ENCODE measurements around the gene AMFR. TPM values are rescaled to one million over a fixed set of nuclear protein-coding genes. Genes with fewer than 3 reads are reported as not detected.
"Not testable (repeated sequence)": the region's sequence is repeated elsewhere in the genome, so short reads cannot be mapped to it uniquely, and the experiment has no call there.

AMFR gene
- total and polyA plus RNA-seq, 2 donors: 34.6 to 52.4 TPM

DNA sequence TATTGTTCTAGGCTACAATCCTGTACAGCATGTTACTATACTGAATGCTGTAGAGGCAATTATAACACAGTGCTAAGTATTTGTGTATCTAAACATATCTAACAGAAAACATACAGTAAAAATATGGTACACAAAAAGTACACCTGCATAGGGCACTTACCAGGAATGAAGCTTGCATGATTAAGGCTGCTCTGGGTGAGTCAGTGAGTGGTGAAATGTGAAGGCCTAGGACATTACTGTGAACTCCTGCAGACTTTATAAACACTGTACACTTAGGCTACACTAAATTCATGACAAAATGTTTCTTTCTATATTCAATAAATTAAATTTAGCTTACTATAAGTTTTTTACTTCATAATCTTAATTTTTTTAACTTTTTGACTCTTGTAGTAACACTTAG, 37.1 kb downstream of the AMFR start:
- no peak for DNase-seq (ENCODE audit: low read depth in 6 of 9, low spot score in 9 of 9)
- H3K27ac ChIP-seq (ENCODE audit: low read depth in 1 of 2, low read length in 1 of 2): no peak overlapping the region
- H3K27me3 ChIP-seq (ENCODE audit: control insufficient read depth in 2 of 2, insufficient read depth in 1 of 2, low read length in 1 of 2): no peaks in the 10 kb centered on the region
- H3K36me3 ChIP-seq (ENCODE audit: control insufficient read depth in 2 of 2, insufficient read depth in 2 of 2, low read length in 1 of 2): peaks cover 15 to 44% of the 10 kb centered on the region in 2 donors
- H3K4me3 ChIP-seq (ENCODE audit: low read length in 2 of 2): no peak overlapping the region
- H3K9me3 ChIP-seq (ENCODE audit: control insufficient read depth in 2 of 2, insufficient read depth in 1 of 2, low read length in 1 of 2): no peaks in the 10 kb centered on the region
- no peaks in the 10 kb centered on the region for H3K4me1 ChIP-seq (ENCODE audit: control insufficient read depth in 2 of 2, insufficient read depth in 2 of 2, low read length in 2 of 2)

DNA sequence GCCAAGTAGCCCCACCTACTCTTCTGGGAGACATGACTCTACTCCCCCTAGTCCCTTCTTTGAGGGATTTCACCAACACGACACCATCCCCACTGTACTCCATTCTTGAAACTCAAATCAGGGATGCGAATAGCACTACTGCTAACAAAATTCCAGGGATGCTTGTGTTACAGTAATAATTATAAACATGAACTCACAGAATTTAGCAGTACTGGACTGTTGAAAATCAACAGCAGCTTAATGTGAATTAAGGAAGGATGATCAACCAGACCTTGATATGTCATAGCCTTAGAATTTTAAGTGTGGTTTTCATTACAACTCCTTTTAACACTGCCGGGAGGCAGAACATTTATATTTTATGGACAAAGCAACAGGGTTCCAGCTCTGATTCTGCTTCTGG, 37.9 kb downstream of the AMFR start:
- Histone ChIP-seq H3K36me3 (ENCODE audit: control insufficient read depth in 2 of 2, insufficient read depth in 2 of 2, low read length in 1 of 2) (peaks cover 15 to 48% of the 10 kb centered on the region in 2 donors), H3K27ac (ENCODE audit: low read depth in 1 of 2, low read length in 1 of 2) (no peak overlapping the region), H3K9me3 (ENCODE audit: control insufficient read depth in 2 of 2, insufficient read depth in 1 of 2, low read length in 1 of 2) (no peaks in the 10 kb centered on the region), H3K4me1 (ENCODE audit: control insufficient read depth in 2 of 2, insufficient read depth in 2 of 2, low read length in 2 of 2) (no peaks in the 10 kb centered on the region), H3K27me3 (ENCODE audit: control insufficient read depth in 2 of 2, insufficient read depth in 1 of 2, low read length in 1 of 2) (no peaks in the 10 kb centered on the region), H3K4me3 (ENCODE audit: low read length in 2 of 2) (no peak overlapping the region)
- DNase-seq (ENCODE audit: low read depth in 6 of 9, low spot score in 9 of 9): no peak
- 100% methylated on average over 3 of the region's 3 CpGs for WGBS

DNA sequence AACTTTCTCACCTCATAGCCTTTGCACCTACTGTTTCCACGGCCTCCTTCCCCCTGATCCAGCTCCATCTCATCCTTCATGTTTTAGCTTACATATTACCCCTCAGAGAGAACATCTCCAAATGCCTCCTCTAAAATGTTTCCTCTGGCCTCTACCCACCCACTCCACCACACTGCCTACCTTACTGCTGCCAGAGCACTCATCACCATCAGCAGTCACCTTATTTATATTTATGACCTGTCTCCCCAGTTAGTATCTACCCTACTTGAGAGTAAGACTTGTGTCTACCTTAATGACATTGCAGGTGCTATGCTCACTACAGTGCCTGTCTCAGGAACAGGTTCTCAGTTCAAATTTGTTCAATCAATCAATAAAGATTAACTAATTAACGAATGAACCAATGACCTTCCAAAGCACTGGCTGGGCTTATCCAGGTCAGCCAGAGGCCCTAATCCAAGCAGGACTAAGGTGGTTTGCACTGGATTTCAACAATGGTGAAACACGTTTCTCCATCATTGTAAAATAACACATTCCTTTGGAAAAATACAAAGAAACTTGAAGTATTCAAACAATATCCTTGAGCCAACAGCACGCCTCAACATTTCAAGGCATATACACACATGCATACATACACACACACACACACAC, 41.1 kb downstream of the AMFR start:
- no peaks in the 10 kb centered on the region for H3K4me1 ChIP-seq (ENCODE audit: control insufficient read depth in 2 of 2, insufficient read depth in 2 of 2, low read length in 2 of 2)
- no peak overlapping the region for H3K27ac ChIP-seq (ENCODE audit: low read depth in 1 of 2, low read length in 1 of 2)
- 97% methylated on average over 4 of the region's 4 CpGs for WGBS
- no peaks in the 10 kb centered on the region for H3K27me3 ChIP-seq (ENCODE audit: control insufficient read depth in 2 of 2, insufficient read depth in 1 of 2, low read length in 1 of 2)
- H3K36me3 ChIP-seq (ENCODE audit: control insufficient read depth in 2 of 2, insufficient read depth in 2 of 2, low read length in 1 of 2): peaks cover 14 to 53% of the 10 kb centered on the region in 2 donors
- no peak overlapping the region for H3K4me3 ChIP-seq (ENCODE audit: low read length in 2 of 2)
- peaks cover 4% of the 10 kb centered on the region in 2 donors for H3K9me3 ChIP-seq (ENCODE audit: control insufficient read depth in 2 of 2, insufficient read depth in 1 of 2, low read length in 1 of 2)
- no peak for DNase-seq (ENCODE audit: low read depth in 6 of 9, low spot score in 9 of 9)

DNA sequence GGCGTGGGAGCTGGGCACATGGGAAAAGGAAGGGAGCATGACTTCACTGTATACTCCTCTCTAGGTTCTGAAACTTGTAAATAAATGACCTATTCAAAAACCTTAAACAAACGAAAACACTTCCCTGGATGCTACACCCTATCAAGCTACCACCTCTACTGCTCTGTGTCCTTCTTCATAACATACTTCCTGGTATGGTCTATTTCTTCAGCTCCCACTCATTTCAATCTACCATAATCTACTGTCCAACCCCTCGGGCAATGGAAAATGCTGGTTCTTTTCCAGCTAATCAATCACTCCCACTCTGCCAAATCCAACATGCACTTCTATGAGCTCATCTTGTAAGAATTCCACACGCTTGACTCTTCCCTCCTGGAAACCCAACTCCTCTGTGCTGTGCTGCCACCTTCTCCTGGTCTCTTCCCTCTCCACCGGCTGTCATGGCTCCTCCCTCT, 42.4 kb downstream of the AMFR start:
- H3K36me3 ChIP-seq (ENCODE audit: control insufficient read depth in 2 of 2, insufficient read depth in 2 of 2, low read length in 1 of 2): peaks cover 14 to 47% of the 10 kb centered on the region in 2 donors
- 95% methylated on average over 5 of the region's 5 CpGs for whole genome bisulfite sequencing
- no peak overlapping the region for H3K4me3 ChIP-seq (ENCODE audit: low read length in 2 of 2)
- no peaks in the 10 kb centered on the region for H3K27me3 ChIP-seq (ENCODE audit: control insufficient read depth in 2 of 2, insufficient read depth in 1 of 2, low read length in 1 of 2)
- H3K27ac ChIP-seq (ENCODE audit: low read depth in 1 of 2, low read length in 1 of 2): peak overlapping the region in 1 of 2 donors; percentile 31
- peaks cover 4% of the 10 kb centered on the region in 2 donors for H3K9me3 ChIP-seq (ENCODE audit: control insufficient read depth in 2 of 2, insufficient read depth in 1 of 2, low read length in 1 of 2)
- H3K4me1 ChIP-seq (ENCODE audit: control insufficient read depth in 2 of 2, insufficient read depth in 2 of 2, low read length in 2 of 2): no peaks in the 10 kb centered on the region
- DNase-seq (ENCODE audit: low read depth in 6 of 9, low spot score in 9 of 9): no peak

DNA sequence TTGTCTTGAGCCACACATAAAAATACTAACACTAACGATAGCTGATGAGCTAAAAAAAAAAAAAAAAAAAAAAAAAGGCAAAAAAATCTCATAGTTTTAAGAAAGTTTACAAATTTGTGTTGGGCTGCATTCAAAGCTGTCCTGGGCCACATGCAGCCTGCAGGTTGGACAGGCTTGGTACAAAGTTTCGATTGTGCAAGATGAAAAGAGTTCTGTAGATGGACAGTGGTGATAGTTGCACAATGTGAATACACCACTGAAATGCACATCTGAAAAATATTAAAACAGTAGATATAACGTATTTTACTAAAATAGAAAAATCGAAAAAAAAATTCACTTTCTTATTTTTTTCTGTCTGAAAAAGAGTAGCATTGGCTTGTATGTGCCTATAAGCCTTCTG, 42.9 kb downstream of the AMFR start:
- Histone ChIP-seq H3K36me3 (ENCODE audit: control insufficient read depth in 2 of 2, insufficient read depth in 2 of 2, low read length in 1 of 2) (peaks cover 9 to 47% of the 10 kb centered on the region in 2 donors), H3K4me1 (ENCODE audit: control insufficient read depth in 2 of 2, insufficient read depth in 2 of 2, low read length in 2 of 2) (no peaks in the 10 kb centered on the region), H3K27me3 (ENCODE audit: control insufficient read depth in 2 of 2, insufficient read depth in 1 of 2, low read length in 1 of 2) (no peaks in the 10 kb centered on the region), H3K9me3 (ENCODE audit: control insufficient read depth in 2 of 2, insufficient read depth in 1 of 2, low read length in 1 of 2) (peaks cover 4% of the 10 kb centered on the region in 2 donors), H3K27ac (ENCODE audit: low read depth in 1 of 2, low read length in 1 of 2) (no peak overlapping the region), H3K4me3 (ENCODE audit: low read length in 2 of 2) (no peak overlapping the region)
- no peak for DNase-seq (ENCODE audit: low read depth in 6 of 9, low spot score in 9 of 9)
- 98% methylated on average over 4 of the region's 4 CpGs for WGBS

DNA sequence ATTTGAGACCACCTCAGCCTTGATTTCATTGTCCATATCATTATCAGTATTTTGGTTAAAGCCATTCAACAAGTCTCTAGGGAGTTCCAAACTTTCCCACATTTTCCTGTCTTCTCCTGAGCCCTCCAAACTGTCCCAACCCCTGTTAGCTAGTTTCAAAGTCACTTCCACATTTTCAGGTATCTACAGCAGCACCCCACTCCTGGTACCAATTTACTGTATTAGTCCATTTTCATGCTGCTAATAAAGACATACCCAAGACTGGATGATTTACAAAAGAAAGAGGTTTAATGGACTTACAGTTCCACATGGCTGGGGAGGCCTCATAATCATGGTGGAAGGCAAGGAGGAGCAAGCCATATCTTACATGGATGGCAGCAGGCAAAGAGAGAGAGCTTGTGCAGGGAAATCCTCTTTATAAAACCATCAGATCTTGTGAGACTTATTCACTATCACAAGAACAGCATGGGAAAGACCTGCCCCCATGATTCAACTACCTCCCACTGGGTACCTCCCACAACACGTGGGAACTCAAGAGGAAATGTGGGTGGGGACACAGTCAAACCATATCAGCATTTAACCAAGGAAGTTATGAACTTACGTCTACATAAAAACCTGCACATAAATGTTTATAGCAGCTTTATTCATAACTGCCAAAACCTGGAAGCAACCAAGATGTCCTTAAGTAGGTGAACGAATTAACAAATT, 44.4 kb downstream of the AMFR start:
- H3K36me3 ChIP-seq (ENCODE audit: control insufficient read depth in 2 of 2, insufficient read depth in 2 of 2, low read length in 1 of 2): peaks cover 7 to 47% of the 10 kb centered on the region in 2 donors
- not testable (repeated sequence) for DNase-seq (ENCODE audit: low read depth in 6 of 9, low spot score in 9 of 9); H3K27me3 ChIP-seq (ENCODE audit: control insufficient read depth in 2 of 2, insufficient read depth in 1 of 2, low read length in 1 of 2); H3K27ac ChIP-seq (ENCODE audit: low read depth in 1 of 2, low read length in 1 of 2); H3K9me3 ChIP-seq (ENCODE audit: control insufficient read depth in 2 of 2, insufficient read depth in 1 of 2, low read length in 1 of 2); H3K4me3 ChIP-seq (ENCODE audit: low read length in 2 of 2); H3K4me1 ChIP-seq (ENCODE audit: control insufficient read depth in 2 of 2, insufficient read depth in 2 of 2, low read length in 2 of 2)
- 97% methylated on average over 3 of the region's 3 CpGs for WGBS

DNA sequence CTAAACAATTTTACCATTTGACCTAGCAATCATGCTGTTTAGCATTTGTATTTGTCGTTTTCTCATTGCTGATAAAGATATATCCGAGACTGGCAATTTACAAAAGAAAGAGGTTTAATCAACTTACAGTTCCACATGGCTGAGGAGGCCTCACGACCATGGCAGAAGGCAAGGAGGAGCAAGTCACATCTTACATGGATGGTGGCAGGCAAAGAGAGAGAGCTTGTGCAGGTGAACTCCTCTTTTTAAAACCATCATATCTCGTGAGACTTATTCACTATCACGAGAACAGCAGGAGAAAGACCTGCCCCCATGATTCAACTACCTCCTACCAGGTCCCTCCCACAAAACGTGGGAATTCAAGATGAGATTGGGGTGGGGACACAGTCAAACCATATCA, 46.3 kb downstream of the AMFR start:
- DNase-seq (ENCODE audit: low read depth in 6 of 9, low spot score in 9 of 9); H3K4me1 ChIP-seq (ENCODE audit: control insufficient read depth in 2 of 2, insufficient read depth in 2 of 2, low read length in 2 of 2); H3K9me3 ChIP-seq (ENCODE audit: control insufficient read depth in 2 of 2, insufficient read depth in 1 of 2, low read length in 1 of 2); H3K27ac ChIP-seq (ENCODE audit: low read depth in 1 of 2, low read length in 1 of 2); H3K27me3 ChIP-seq (ENCODE audit: control insufficient read depth in 2 of 2, insufficient read depth in 1 of 2, low read length in 1 of 2); H3K4me3 ChIP-seq (ENCODE audit: low read length in 2 of 2): not testable (repeated sequence)
- H3K36me3 ChIP-seq (ENCODE audit: control insufficient read depth in 2 of 2, insufficient read depth in 2 of 2, low read length in 1 of 2): peaks cover 7 to 33% of the 10 kb centered on the region in 2 donors
- WGBS: 98% methylated on average over 6 of the region's 6 CpGs

DNA sequence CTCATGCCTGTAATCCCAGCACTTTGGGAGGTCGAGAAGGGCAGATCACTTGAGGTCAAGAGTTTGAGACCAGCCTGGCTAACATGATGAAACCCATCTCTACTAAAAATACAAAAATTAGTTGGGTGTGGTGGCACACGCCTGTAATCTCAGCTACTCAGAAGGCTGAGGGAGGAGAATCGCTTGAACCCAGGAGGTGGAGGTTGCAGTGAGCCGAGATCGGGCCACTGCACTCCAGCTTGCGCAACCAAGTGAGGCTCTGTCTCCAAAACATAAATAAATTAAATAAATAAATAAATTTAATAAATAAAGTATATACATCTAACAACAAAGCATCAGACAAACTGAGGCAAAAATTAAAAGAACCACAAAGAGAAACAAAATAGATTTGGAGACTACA, 49.6 kb downstream of the AMFR start:
- H3K9me3 ChIP-seq (ENCODE audit: control insufficient read depth in 2 of 2, insufficient read depth in 1 of 2, low read length in 1 of 2): not testable (repeated sequence)
- peaks cover 0 to 11% of the 10 kb centered on the region in 2 donors for H3K36me3 ChIP-seq (ENCODE audit: control insufficient read depth in 2 of 2, insufficient read depth in 2 of 2, low read length in 1 of 2)

DNA sequence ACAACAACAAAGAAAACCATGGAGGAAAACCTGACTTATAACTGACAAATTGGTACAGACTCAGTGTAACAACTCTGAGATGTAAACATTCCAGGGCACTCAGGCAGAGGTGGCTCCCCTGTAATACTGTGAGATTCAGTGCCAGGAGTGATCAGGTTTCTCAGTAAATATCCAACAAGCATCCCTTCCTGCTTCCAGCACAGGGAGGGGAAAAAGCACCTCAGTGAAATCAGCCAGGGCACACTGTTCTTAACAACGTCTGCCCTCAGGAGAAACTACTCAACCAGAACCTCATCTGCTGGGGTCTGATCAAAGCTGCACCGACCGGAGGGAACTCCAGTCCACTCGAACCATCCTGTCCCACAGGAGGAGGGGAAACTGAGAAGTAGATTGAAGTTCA, 52.3 kb downstream of the AMFR start:
- Histone ChIP-seq H3K27ac (ENCODE audit: low read depth in 1 of 2, low read length in 1 of 2) (no peak overlapping the region), H3K4me1 (ENCODE audit: control insufficient read depth in 2 of 2, insufficient read depth in 2 of 2, low read length in 2 of 2) (peaks cover 0 to 4% of the 10 kb centered on the region in 2 donors), H3K4me3 (ENCODE audit: low read length in 2 of 2) (no peak overlapping the region), H3K27me3 (ENCODE audit: control insufficient read depth in 2 of 2, insufficient read depth in 1 of 2, low read length in 1 of 2) (no peaks in the 10 kb centered on the region), H3K36me3 (ENCODE audit: control insufficient read depth in 2 of 2, insufficient read depth in 2 of 2, low read length in 1 of 2) (peaks cover 5 to 7% of the 10 kb centered on the region in 2 donors), H3K9me3 (ENCODE audit: control insufficient read depth in 2 of 2, insufficient read depth in 1 of 2, low read length in 1 of 2) (no peaks in the 10 kb centered on the region)
- DNase-seq (ENCODE audit: low read depth in 6 of 9, low spot score in 9 of 9): no peak
- 96% methylated on average over 4 of the region's 4 CpGs for WGBS

More for the DNA sequence above, 49.6 kb downstream of the AMFR start:
- not testable (repeated sequence) for H3K4me1 ChIP-seq (ENCODE audit: control insufficient read depth in 2 of 2, insufficient read depth in 2 of 2, low read length in 2 of 2); DNase-seq (ENCODE audit: low read depth in 6 of 9, low spot score in 9 of 9); H3K27me3 ChIP-seq (ENCODE audit: control insufficient read depth in 2 of 2, insufficient read depth in 1 of 2, low read length in 1 of 2); H3K4me3 ChIP-seq (ENCODE audit: low read length in 2 of 2); H3K27ac ChIP-seq (ENCODE audit: low read depth in 1 of 2, low read length in 1 of 2)
- 98% methylated on average over 6 of the region's 6 CpGs for WGBS
